Natural killer cell (primary cell): ENCODE results near the gene CERT1. TPM values are rescaled to one million over a fixed set of nuclear protein-coding genes. Genes with fewer than 3 reads are reported as not detected.

Experiments used
- ATAC-seq, 3 donors: fragments of 150-1000 bp in 2 of 3; fragments of 200-7000 bp in 1 of 3; cut with Tn5 transposase; 1 replicate in 1 of 3; 2 replicates in 2 of 3; pipeline ENCODE4 v1.10.0; 2021; ENCODE audit warnings: mild to moderate bottlenecking in 2 of 3, moderate library complexity in 2 of 3
- DNase-seq, 2 donors: peaks; one replicate each; pipeline versions ENCODE4 v3.0.0 to v3.0.0-alpha.2; 2013 to 2021; ENCODE audit warnings: mixed read lengths in 1 of 2
- H3K27ac ChIP-seq: one replicate; pipeline ENCODE4 v1.5.1; 2013; ENCODE audit warnings: mild to moderate bottlenecking, low read length
- H3K27me3 ChIP-seq: one replicate; pipeline ENCODE4 v1.6.1; 2013; ENCODE audit warnings: low read length; ENCODE audit not compliant: control insufficient read depth, insufficient read depth
- H3K36me3 ChIP-seq: one replicate; pipeline ENCODE4 v1.6.1; 2013; ENCODE audit warnings: low read length; ENCODE audit not compliant: control insufficient read depth, insufficient read depth
- H3K4me1 ChIP-seq: one replicate; pipeline ENCODE4 v1.6.1; 2013; ENCODE audit warnings: low read length; ENCODE audit not compliant: control insufficient read depth, insufficient read depth
- H3K4me3 ChIP-seq: one replicate; pipeline ENCODE4 v1.5.1; 2013; ENCODE audit warnings: low read length
- H3K9me3 ChIP-seq: one replicate; pipeline ENCODE4 v1.6.1; 2013; ENCODE audit warnings: low read length; ENCODE audit not compliant: control insufficient read depth, insufficient read depth
- H3K27ac Mint-ChIP-seq, 2 donors: one replicate each; pipeline ENCODE4 v1.8.0; 2022; ENCODE audit warnings: mild to moderate bottlenecking in 2 of 2, mixed read lengths in 2 of 2, moderate library complexity in 1 of 2
- H3K27me3 Mint-ChIP-seq, 2 donors: one replicate each; pipeline ENCODE4 v1.8.0; 2022; ENCODE audit warnings: low read depth in 2 of 2, mixed read lengths in 2 of 2
- H3K36me3 Mint-ChIP-seq: one replicate; pipeline ENCODE4 v1.8.0; 2022; ENCODE audit warnings: mixed read lengths
- H3K4me1 Mint-ChIP-seq, 2 donors: one replicate each; pipeline ENCODE4 v1.8.0; 2022; ENCODE audit warnings: mixed read lengths in 2 of 2
- H3K4me3 Mint-ChIP-seq: one replicate; pipeline ENCODE4 v1.8.0; 2022; ENCODE audit warnings: mild to moderate bottlenecking, moderate library complexity, mixed read lengths
- H3K9me3 Mint-ChIP-seq, 2 donors: one replicate each; pipeline ENCODE4 v1.8.0; 2022; ENCODE audit warnings: mixed read lengths in 2 of 2
- CTCF ChIP-seq: fragments of 200-600 bp; IDR thresholded peaks from one replicate; pipeline ENCODE4 v1.8.0; 2022; ENCODE audit warnings: antibody characterized with exemption
- WGBS: methylation state at CpG from one replicate; pipeline ENCODE4 v1.1.7; 2013; ENCODE audit warnings: missing lambda C conversion rate; ENCODE audit not compliant: insufficient coverage; 5-methylcytosine and 5-hydroxymethylcytosine counted together
- intact Hi-C: fragments of 100-400 bp; cut with micrococcal nuclease; formaldehyde crosslinking; loops from one replicate; pipeline ENCODE4 v1.14.2; 2022
- total RNA-seq, 4 donors: library from RNA; stranded (reverse); fragments of 120-200 nt in 1 of 4; gene quantifications; one replicate each; pipeline versions ENCODE4 v1.2.3 to v1.2.4, GENCODE V29; 2013 to 2022

Gene CERT1
- total RNA-seq, 3 donors from 2014 or later (not counting 1 experiment from before 2014, with no cell fraction given) = 50.1 to 51.4 (median 50.2) TPM

DNA sequence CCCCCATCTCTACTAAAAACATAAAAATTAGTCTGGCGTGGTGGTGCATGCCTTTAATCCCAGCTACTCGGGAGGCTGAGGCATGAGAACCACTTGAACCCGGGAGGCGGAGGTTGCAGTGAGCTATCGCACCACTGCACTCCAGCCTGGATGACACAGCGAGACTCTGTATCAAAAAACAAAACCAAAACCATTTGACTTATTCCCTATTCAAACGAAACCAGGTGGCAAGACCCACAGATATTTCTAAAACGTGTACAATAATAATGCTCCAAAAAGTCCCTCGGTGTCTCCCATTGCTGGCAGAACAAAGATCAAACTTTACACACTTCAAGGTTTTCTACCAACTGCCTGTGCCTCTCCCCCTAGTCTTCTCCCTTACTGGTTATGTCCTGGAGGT lies 144.6 kb downstream of the CERT1 start:
- 83% methylated on average over 9 of the region's 9 CpGs for WGBS
- Mint-ChIP-seq H3K4me3 (no peak overlapping the region), H3K9me3 (no peaks in the 10 kb centered on the region), H3K36me3 (no peaks in the 10 kb centered on the region), H3K4me1 (peaks cover 0 to 5% of the 10 kb centered on the region in 2 donors), H3K27me3 (no peaks in the 10 kb centered on the region), H3K27ac (peak overlapping the region in 1 of 2 donors; percentile 20)
- Histone ChIP-seq H3K27me3 (no peaks in the 10 kb centered on the region), H3K36me3 (peaks cover 7% of the 10 kb centered on the region), H3K9me3 (no peaks in the 10 kb centered on the region), H3K27ac (no peak overlapping the region), H3K4me1 (no peaks in the 10 kb centered on the region), H3K4me3 (no peak overlapping the region)
- DNase-seq = no peak
- no peak for ATAC-seq
- no peak for TF ChIP-seq CTCF
- intact Hi-C loops = no loop called here

GRCh38 chr5:75365740-75366139 lies 145.7 kb downstream of the CERT1 start:
- H3K4me1 ChIP-seq = no peaks in the 10 kb centered on the region
- H3K4me1 Mint-ChIP-seq = peaks cover 0 to 5% of the 10 kb centered on the region in 2 donors
- intact Hi-C loops = no loop called here
- ATAC-seq = no peak
- no peak overlapping the region for H3K4me3 Mint-ChIP-seq
- DNase-seq = no peak
- 60% methylated on average over 1 of the region's 1 CpG for WGBS
- H3K27me3 ChIP-seq = no peaks in the 10 kb centered on the region
- peaks cover 15% of the 10 kb centered on the region for H3K36me3 ChIP-seq
- no peak overlapping the region for H3K27ac ChIP-seq
- H3K9me3 Mint-ChIP-seq = no peaks in the 10 kb centered on the region
- no peak overlapping the region for H3K27ac Mint-ChIP-seq
- TF ChIP-seq CTCF = no peak
- no peaks in the 10 kb centered on the region for H3K9me3 ChIP-seq
- H3K36me3 Mint-ChIP-seq = peaks cover 2% of the 10 kb centered on the region
- H3K4me3 ChIP-seq = no peak overlapping the region
- no peaks in the 10 kb centered on the region for H3K27me3 Mint-ChIP-seq

DNA sequence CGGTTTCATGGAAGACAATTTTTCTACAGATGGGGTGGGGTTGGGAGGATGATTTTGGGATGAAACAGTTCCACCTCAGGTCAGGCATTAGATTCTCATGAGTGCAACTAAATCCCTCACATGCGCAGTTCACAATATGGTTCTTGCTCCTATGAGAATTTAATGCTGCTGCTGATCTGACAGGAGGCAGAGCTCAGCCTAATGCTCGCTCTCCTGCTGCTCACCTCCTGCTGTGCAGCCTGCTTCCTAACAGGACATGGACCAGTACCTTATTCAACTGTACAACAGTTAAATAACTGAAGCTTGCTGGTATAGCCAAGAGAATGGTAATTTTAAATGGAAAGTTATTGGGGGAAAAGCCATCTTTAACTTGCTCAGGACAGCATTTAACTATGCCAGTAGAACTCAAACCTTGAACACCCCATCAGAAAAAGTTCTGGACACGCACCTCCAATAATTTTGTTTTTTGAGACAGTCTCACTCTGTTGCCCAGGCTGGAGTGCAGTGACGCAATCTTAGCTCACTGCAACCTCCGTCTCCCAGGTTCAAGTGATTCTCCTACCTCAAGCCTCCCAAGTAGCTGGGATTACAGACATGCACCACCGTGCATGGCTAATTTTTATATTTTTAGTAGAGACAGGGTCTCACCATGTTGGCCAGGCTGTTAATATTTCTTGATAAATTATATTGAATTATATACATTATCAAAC lies 146.7 kb downstream of the CERT1 start:
- intact Hi-C loops = no loop called here
- TF ChIP-seq CTCF = no peak
- no peak overlapping the region for H3K4me3 Mint-ChIP-seq

More for the DNA sequence above, 146.7 kb downstream of the CERT1 start:
- no peaks in the 10 kb centered on the region for H3K27me3 Mint-ChIP-seq
- Histone ChIP-seq H3K9me3 (no peaks in the 10 kb centered on the region), H3K36me3 (peaks cover 25% of the 10 kb centered on the region), H3K27me3 (no peaks in the 10 kb centered on the region), H3K27ac (no peak overlapping the region), H3K4me3 (no peak overlapping the region), H3K4me1 (no peaks in the 10 kb centered on the region)
- H3K27ac Mint-ChIP-seq = no peak overlapping the region
- no peak for ATAC-seq
- peaks cover 0 to 5% of the 10 kb centered on the region in 2 donors for H3K4me1 Mint-ChIP-seq
- 98% methylated on average over 6 of the region's 7 CpGs for WGBS
- peaks cover 7% of the 10 kb centered on the region for H3K36me3 Mint-ChIP-seq
- no peaks in the 10 kb centered on the region for H3K9me3 Mint-ChIP-seq
- no peak for DNase-seq
